ENCODE data around the gene COL6A2. TPM values are rescaled to one million over a fixed set of nuclear protein-coding genes. Genes with fewer than 3 reads are reported as not detected.
A peak's percentile ranks its signal among the peaks of the same experiment; 100 is the strongest.
"Not testable (repeated sequence)": the region's sequence is repeated elsewhere in the genome, so short reads cannot be mapped to it uniquely, and the experiment has no call there.

The COL6A2 gene
- total RNA-seq, 1 donor: 11.3 TPM

- no peak for DNase-seq (ENCODE audit: low read depth in 2 of 3, low spot score in 2 of 3)
Observed at GRCh38 chr21:46137908-46138307, 40.0 kb downstream of the COL6A2 start.

- DNase-seq (ENCODE audit: low read depth in 2 of 3, low spot score in 2 of 3): no peak
Observed at GRCh38 chr21:46138383-46138970, 40.6 kb downstream of the COL6A2 start.

DNA sequence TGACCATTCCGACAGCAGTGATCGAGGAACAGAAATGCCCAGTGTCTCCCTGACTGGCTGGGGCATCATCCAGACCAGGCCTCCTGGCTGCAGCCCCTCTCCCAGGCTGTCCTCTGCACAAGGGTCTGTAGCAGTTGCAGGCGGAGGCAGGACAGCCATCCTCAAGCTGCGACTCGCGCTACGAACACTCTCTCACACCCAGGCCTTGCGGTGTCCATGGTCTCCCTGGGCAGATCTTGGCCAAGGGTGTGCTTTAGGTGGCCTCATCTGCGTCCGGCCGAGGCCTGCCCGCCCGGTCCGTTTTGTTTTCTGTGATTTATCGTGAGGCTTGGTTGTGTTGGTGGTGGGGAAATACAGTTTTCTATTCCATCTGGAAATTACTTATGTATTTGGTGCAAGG is 41.8 kb downstream of the COL6A2 start:
- DNase-seq (ENCODE audit: low read depth in 2 of 3, low spot score in 2 of 3): no peak

DNA sequence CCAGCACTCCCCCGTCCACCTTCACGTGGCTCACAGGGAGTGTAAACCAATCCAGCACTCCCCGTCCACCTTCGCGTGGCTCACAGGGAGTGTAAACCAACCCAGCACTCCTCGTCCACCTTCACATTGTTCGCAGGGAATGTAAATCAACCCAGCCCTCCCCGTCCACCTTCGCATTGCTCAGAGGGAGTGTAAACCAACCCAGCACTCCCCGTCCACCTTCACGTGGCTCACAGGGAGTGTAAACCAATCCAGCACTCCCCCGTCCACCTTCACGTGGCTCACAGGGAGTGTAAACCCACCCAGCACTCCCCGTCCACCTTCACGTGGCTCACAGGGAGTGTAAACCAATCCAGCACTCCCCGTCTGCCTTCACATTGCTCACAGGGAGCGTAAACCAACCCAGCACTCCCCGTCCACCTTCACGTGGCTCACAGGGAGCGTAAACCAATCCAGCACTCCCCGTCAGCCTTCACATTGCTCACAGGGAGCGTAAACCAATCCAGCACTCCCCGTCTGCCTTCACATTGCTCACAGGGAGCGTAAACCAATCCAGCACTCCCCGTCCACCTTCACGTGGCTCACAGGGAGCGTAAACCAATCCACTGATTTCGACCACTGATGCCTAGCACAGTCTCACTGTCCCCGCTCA is 42.6 kb downstream of the COL6A2 start:
- DNase-seq (ENCODE audit: low read depth in 2 of 3, low spot score in 2 of 3): not testable (repeated sequence)

GRCh38 chr21:46141767-46142581 is 44.1 kb downstream of the COL6A2 start:
- no peak for DNase-seq (ENCODE audit: low read depth in 2 of 3, low spot score in 2 of 3)

DNA sequence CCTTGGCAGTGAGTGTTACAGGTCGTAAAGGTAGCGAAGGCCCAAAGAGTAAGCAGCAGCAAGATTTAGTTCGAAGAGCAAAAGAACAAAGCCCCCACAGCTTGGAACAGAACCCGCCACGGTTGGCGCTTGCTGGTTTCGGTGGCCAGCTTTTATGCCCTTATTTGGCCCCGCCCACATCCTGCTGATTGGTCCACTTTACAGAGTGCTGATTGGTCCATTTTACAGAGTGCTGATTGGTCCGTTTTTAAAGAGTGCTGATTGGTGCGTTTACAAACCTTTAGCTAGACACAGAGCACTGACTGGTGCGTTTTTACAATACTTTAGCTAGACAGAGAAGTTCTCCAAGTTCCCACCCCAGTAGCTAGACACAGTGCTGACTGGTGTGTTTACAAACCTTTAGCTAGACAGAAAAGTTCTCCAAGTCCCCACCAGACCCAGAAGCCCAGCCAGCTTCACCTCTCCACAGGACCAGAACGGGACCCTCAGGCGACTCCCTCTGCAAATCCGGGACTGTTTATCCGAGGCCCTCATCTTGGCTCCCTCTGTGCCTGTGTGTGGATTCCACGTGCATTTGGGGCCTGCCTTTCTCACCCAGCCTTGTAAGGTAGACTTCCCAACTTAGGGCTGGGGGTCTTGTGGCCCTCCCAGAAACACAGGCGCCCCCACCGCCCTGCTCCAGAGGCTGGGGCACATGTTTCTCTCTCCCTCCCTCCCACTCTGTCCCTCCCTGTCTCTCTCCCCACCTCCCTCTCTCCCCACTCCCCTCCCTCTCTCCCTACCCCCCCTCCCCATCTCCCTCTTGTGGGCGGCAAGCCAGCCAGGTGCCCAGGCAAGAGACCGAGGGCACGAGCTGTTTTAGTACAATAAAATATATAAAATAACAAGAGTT is 44.9 kb downstream of the COL6A2 start:
- DNase-seq (ENCODE audit: low read depth in 2 of 3, low spot score in 2 of 3): no peak

DNA sequence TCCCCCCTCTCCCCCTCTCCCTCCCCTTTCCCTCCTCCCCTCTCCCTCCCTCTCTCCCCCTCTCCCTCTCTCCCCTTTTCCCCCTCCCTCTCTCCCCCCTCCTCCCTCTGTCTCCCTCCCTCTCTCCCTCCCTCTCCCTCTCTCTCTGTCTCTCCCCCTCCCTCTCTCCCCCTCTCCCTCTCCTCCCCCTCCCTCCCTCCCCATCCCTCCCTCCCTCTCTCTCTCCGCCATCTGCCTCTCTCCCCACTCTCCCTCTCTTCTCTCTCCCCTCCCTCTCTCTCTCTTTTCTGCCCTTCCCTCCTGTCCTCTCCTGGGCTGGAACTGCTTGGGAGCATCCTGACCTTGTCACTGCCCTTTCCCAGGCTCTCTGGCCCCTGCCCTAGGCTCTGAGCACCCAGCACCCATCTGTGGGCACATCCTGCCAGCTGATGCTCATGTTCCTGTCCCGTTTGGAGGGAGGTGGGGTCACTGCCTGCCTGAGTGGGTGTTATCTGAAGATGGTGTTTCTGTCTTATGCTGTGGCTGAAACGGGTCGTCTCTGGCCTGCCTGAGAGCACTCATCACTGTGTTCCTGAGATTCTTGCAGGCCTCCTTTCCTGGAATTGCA is 46.7 kb downstream of the COL6A2 start:
- no peak for DNase-seq (ENCODE audit: low read depth in 2 of 3, low spot score in 2 of 3)

- no peak for DNase-seq (ENCODE audit: low read depth in 2 of 3, low spot score in 2 of 3)
Observed at GRCh38 chr21:46145159-46145839, 47.4 kb downstream of the COL6A2 start.

- DNase-seq (ENCODE audit: low read depth in 2 of 3, low spot score in 2 of 3): no peak
Observed at GRCh38 chr21:46145840-46146691, 48.2 kb downstream of the COL6A2 start.

- no peak for DNase-seq (ENCODE audit: low read depth in 2 of 3, low spot score in 2 of 3)
Observed at GRCh38 chr21:46146856-46147255, 48.9 kb downstream of the COL6A2 start.

DNA sequence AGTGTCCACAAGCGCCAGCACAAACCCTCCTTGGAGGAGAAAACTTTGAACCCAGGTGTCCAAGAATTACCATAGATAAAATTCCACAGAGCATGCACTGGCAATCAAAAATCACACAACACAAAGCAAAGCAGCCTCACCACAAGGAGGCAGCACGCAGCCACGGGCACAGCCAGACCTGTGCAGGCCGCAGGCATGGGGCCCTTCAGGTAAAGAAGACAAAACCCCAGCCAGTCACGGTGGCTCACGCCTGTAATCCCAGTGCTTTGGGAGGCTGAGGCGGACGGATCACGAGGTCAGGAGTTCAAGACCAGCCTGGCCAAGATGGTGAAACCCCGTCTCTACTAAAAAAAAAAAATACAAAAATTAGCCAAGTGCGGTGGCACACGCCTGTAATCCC is 49.5 kb downstream of the COL6A2 start:
- DNase-seq (ENCODE audit: low read depth in 2 of 3, low spot score in 2 of 3): peak in 2 of 3 donors; percentile 42 to 63

- no peak for DNase-seq (ENCODE audit: low read depth in 2 of 3, low spot score in 2 of 3)
Observed at GRCh38 chr21:46148106-46148505, 50.2 kb downstream of the COL6A2 start.

DNA sequence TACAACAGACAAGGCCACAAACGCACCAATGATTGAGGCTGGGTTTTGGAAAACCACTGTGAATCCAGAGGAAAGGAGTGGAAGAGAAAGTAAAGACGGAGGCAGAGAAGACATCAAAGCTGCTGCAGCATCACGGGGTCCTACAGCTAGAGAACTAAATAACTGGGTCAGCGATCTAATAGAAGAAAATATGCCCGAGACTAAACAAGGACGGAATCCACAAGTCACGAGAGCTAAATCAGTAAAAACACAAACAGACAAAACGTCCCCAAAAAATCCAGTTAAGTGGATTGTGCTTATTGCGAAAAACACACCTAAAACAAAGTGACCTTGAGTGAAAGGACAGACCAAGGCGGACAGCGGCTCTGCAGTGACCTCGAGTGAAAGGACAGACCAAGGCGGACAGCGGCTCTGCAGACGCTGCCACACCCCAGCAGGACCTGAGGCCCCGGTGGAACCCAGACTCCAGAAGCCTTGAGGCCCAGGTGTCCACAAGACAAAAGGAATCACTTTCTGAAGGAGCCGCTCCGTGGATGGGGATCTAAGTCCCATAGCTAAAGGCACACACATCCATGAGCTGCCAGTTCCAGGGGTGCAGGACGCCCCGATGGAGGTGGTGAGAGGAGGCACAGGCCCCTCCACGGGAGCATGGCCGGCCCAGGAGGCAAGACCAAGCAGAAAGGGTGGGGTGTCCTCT is 51.4 kb downstream of the COL6A2 start:
- DNase-seq (ENCODE audit: low read depth in 2 of 3, low spot score in 2 of 3): no peak

GRCh38 chr21:46150073-46150472 is 52.2 kb downstream of the COL6A2 start:
- no peak for DNase-seq (ENCODE audit: low read depth in 2 of 3, low spot score in 2 of 3)

DNA sequence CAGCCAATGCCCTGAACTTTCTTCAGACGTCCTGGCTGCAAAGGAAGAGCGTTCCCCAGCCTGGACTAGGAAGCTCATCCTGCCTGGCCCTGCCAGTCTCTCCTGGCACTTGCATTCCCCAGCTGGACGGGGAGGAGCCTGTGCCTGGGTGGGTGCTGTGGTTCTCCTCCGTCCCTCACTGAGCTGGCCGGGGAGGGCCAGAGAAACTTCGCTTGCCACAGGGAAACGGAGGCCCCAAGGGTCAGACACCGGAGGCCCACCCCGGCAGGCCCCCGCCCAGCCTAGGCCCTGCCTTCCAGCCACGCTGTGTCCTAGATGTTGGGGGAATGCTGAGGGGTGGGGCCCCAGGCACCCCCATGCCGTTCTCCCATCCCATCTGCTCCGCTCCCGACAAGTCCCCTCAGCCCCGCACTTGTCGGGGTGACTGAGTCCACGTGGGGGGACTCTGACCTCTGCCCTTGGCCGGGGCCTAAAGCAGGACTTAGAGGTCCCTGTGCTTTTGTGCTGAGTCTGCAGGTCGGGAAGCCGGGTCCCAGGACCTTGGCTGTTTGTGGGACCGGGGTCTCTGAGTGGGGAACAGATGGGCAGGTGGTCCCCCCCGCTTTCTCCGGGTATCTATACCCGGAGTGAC is 52.7 kb downstream of the COL6A2 start:
- DNase-seq (ENCODE audit: low read depth in 2 of 3, low spot score in 2 of 3): no peak

DNA sequence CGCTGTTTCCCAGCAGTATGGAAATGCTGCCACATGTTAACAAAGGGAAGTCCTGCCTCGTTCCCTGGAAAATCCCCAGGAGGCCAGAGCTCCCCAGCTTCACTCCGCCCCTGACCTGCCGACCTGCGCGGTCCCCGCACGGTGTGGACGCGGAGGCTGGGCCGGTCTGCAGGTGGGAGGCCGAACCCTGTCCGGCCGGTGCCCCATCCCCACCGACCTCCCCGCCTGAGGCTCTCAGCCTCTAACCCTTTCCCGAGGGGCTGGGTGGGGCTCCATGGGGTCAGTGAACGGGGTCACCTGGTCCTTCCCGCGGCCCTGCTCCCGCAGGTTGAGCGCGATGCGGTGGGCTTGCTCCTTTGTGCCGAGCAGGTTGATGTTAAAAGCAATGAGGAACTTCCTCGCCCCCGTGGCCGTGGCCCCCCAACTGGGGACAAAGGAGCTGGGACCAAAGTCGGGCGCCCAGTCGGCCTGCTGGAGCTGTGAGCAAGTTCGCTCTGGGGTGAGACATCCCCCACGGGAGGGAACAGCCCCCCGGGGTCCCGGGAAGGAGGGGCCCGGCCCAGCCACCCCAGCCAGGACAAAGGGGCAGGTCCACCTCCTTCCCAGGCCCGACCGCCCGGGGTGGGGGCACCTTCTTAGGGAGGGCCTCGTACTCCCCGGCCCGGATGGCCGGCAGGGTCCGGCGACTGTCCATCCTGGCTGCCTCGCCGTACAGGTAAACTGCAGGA is 53.5 kb downstream of the COL6A2 start:
- no peak for DNase-seq (ENCODE audit: low read depth in 2 of 3, low spot score in 2 of 3)
